H1 (cell line): ENCODE measurements around the gene ADAM19. TPM values are rescaled to one million over a fixed set of nuclear protein-coding genes. Genes with fewer than 3 reads are reported as not detected.

ENCODE experiments used
- CTCF ChIA-PET: fragments of 300-600 bp; sonication (Branson Sonifier 250); formaldehyde crosslinking; loops from one replicate; lab custom pipeline; 2021; ENCODE audit not compliant: partially characterized antibody; lab: Charles Lee
- POLR2A ChIA-PET: fragments of 300-600 bp; sonication (Branson Sonifier 250); formaldehyde crosslinking; loops from one replicate; lab custom pipeline; 2021; ENCODE audit warnings: inconsistent platforms; ENCODE audit not compliant: partially characterized antibody; lab: Charles Lee
- DNase-seq, 2 experiments: peaks; one replicate each; pipeline versions ENCODE4 v3.0.0 to v3.0.0-alpha.2; 2010 to 2022; ENCODE audit warnings: low spot score in 2 of 2, low read depth in 1 of 2, mixed read lengths in 1 of 2
- FAIRE-seq: peaks from 2 replicates; lab custom pipeline; 2011; peaks lifted over from hg19 to GRCh38; lab: Jason Lieb, UNC
- H2AFZ ChIP-seq: 2 replicates; pipeline ENCODE4 v1.8.1; 2012; ENCODE audit warnings: low read length, inconsistent platforms
- H2AK5ac ChIP-seq: 2 replicates; pipeline ENCODE4 v1.6.1; 2013; ENCODE audit warnings: low read depth, low read length
- H2BK120ac ChIP-seq: replicated peaks from 2 replicates; pipeline ENCODE3; 2013; ENCODE audit warnings: low read depth, low read length, inconsistent platforms
- H2BK12ac ChIP-seq: 2 replicates; pipeline ENCODE4 v1.6.1; 2013; ENCODE audit warnings: low read depth, low read length
- H2BK15ac ChIP-seq: 2 replicates; pipeline ENCODE4 v1.6.1; 2013; ENCODE audit warnings: low read length
- H2BK20ac ChIP-seq: 2 replicates; pipeline ENCODE4 v1.6.1; 2013; ENCODE audit warnings: low read length
- H2BK5ac ChIP-seq: 2 replicates; pipeline ENCODE4 v1.6.1; 2013; ENCODE audit warnings: low read depth, low read length
- H3K14ac ChIP-seq: 2 replicates; pipeline ENCODE4 v1.6.1; 2013; ENCODE audit warnings: inconsistent platforms; ENCODE audit not compliant: insufficient read length
- H3K18ac ChIP-seq: 2 replicates; pipeline ENCODE4 v1.6.1; 2013; ENCODE audit warnings: low read length; ENCODE audit errors: extremely low read depth
- H3K23ac ChIP-seq: 2 replicates; pipeline ENCODE4 v1.6.1; 2013; ENCODE audit warnings: inconsistent platforms; ENCODE audit not compliant: insufficient read length
- H3K23me2 ChIP-seq: 2 replicates; pipeline ENCODE4 v1.6.1; 2013; ENCODE audit warnings: low read depth, low read length
- H3K27ac ChIP-seq: 2 replicates; pipeline ENCODE4 v1.6.1; 2011; ENCODE audit warnings: low read depth, low read length, inconsistent platforms
- H3K27me3 ChIP-seq, 4 experiments: replicated peaks in 1 of 4; 1 replicate in 1 of 4; 2 replicates in 3 of 4; pipeline versions ENCODE4 v1.6.1 to v1.8.1; 2011 to 2013; ENCODE audit warnings: low read length in 3 of 4, mild to moderate bottlenecking in 3 of 4, inconsistent platforms in 2 of 4, mixed read lengths in 2 of 4, moderate library complexity in 1 of 4; ENCODE audit not compliant: control insufficient read depth in 3 of 4, insufficient read depth in 3 of 4; ENCODE audit errors: extremely low read depth in 1 of 4
- H3K36me3 ChIP-seq, 4 experiments: 2 replicates each; pipeline versions ENCODE4 v1.6.1 to v1.8.1; 2011 to 2013; ENCODE audit warnings: mild to moderate bottlenecking in 4 of 4, low read length in 3 of 4, moderate library complexity in 2 of 4, control low read depth in 1 of 4, inconsistent platforms in 1 of 4; ENCODE audit not compliant: insufficient read depth in 4 of 4, control insufficient read depth in 2 of 4
- H3K4ac ChIP-seq: replicated peaks from 2 replicates; pipeline ENCODE3; 2013; ENCODE audit warnings: low read length, low read depth, mixed read lengths, inconsistent platforms; ENCODE audit not compliant: insufficient read length
- H3K4me1 ChIP-seq, 4 experiments: replicated peaks in 1 of 4; 1 replicate in 1 of 4; 2 replicates in 3 of 4; pipeline versions ENCODE4 v1.6.1 to v1.8.1; 2011 to 2013; ENCODE audit warnings: low read length in 3 of 4, inconsistent platforms in 2 of 4, mixed read lengths in 1 of 4; ENCODE audit not compliant: insufficient read depth in 4 of 4, control insufficient read depth in 3 of 4
- H3K4me2 ChIP-seq, 2 experiments: 2 replicates each; pipeline versions ENCODE4 v1.6.1 to v1.8.1; 2011 to 2013; ENCODE audit warnings: low read depth in 2 of 2, low read length in 2 of 2, control low read depth in 1 of 2, inconsistent platforms in 1 of 2, mild to moderate bottlenecking in 1 of 2; ENCODE audit not compliant: insufficient read depth in 1 of 2
- H3K4me3 ChIP-seq, 4 experiments: fragments of 200-600, 300-600 bp in 1 of 4; sonication (generic), shearing (Covaris generic), sonication (Bioruptor Twin) in 1 of 4; 2 replicates each; pipeline versions ENCODE4 v1.5.1 to v1.8.1; 2011 to 2016; ENCODE audit warnings: low read length in 4 of 4, low read depth in 3 of 4, control low read depth in 2 of 4, inconsistent platforms in 2 of 4, mild to moderate bottlenecking in 2 of 4, mixed read lengths in 1 of 4, moderate library complexity in 1 of 4; ENCODE audit not compliant: insufficient read depth in 2 of 4; ENCODE audit errors: extremely low read depth in 1 of 4
- H3K56ac ChIP-seq: replicated peaks from 2 replicates; pipeline ENCODE3; 2013; ENCODE audit warnings: low read depth, mild to moderate bottlenecking, mixed read lengths, low read length, inconsistent platforms; ENCODE audit not compliant: insufficient read length
- H3K79me1 ChIP-seq: 2 replicates; pipeline ENCODE4 v1.6.1; 2013; ENCODE audit warnings: low read depth, low read length, control low read depth
- H3K79me2 ChIP-seq, 2 experiments: 2 replicates each; pipeline versions ENCODE4 v1.6.1 to v1.8.1; 2012 to 2013; ENCODE audit warnings: low read length in 2 of 2, mild to moderate bottlenecking in 2 of 2, inconsistent platforms in 1 of 2; ENCODE audit not compliant: insufficient read depth in 2 of 2, control insufficient read depth in 1 of 2
- H3K9ac ChIP-seq, 4 experiments: replicated peaks in 1 of 4; 1 replicate in 1 of 4; 2 replicates in 3 of 4; pipeline versions ENCODE4 v1.6.1 to v1.8.1; 2011 to 2013; ENCODE audit warnings: low read depth in 3 of 4, low read length in 3 of 4, control low read depth in 2 of 4, mild to moderate bottlenecking in 2 of 4, moderate library complexity in 2 of 4, inconsistent platforms in 1 of 4; ENCODE audit errors: extremely low read depth in 1 of 4
- H3K9me3 ChIP-seq, 2 experiments: 2 replicates each; pipeline versions ENCODE4 v1.6.1 to v1.8.1; 2012 to 2013; ENCODE audit warnings: mild to moderate bottlenecking in 2 of 2, moderate library complexity in 2 of 2, control low read depth in 1 of 2, inconsistent platforms in 1 of 2, low read depth in 1 of 2, low read length in 1 of 2, mixed read lengths in 1 of 2; ENCODE audit not compliant: insufficient read depth in 2 of 2
- H4K20me1 ChIP-seq, 2 experiments: replicated peaks in 1 of 2; 2 replicates each; pipeline versions ENCODE3 to v1.8.1; 2011 to 2013; ENCODE audit warnings: inconsistent platforms in 2 of 2, low read length in 2 of 2, mild to moderate bottlenecking in 1 of 2; ENCODE audit not compliant: insufficient read depth in 2 of 2, control insufficient read depth in 1 of 2
- H4K5ac ChIP-seq: 2 replicates; pipeline ENCODE4 v1.6.1; 2013; ENCODE audit warnings: low read length, low read depth, mixed read lengths, inconsistent platforms; ENCODE audit not compliant: insufficient read length
- H4K8ac ChIP-seq: 2 replicates; pipeline ENCODE4 v1.8.0; 2013; ENCODE audit warnings: mild to moderate bottlenecking, moderate library complexity, low read length, inconsistent platforms; ENCODE audit not compliant: insufficient read depth; ENCODE audit errors: extremely low read depth
- H4K91ac ChIP-seq: replicated peaks from 2 replicates; pipeline ENCODE3; 2013; ENCODE audit warnings: low read length, mixed read lengths, inconsistent platforms; ENCODE audit not compliant: insufficient read length
- ATF3 ChIP-seq: IDR thresholded peaks from 2 replicates; pipeline ENCODE4 v1.6.1; 2011; ENCODE audit warnings: low read depth, mild to moderate bottlenecking, low read length; ENCODE audit not compliant: insufficient read depth
- TAF7 ChIP-seq: optimal IDR thresholded peaks from 2 replicates; pipeline ENCODE3; 2011; ENCODE audit warnings: low read depth, mild to moderate bottlenecking, inconsistent platforms, low read length, moderate library complexity, borderline replicate concordance
- WGBS, 2 experiments: shearing (Covaris generic) in 1 of 2; methylation state at CpG; one replicate each; pipeline versions ENCODE4 v1.1.6 to v1.1.7; 2013 to 2015; ENCODE audit warnings: low lambda C conversion rate in 2 of 2, mixed read lengths in 2 of 2, inconsistent platforms in 1 of 2, low coverage in 1 of 2, missing lambda C conversion rate in 1 of 2; ENCODE audit not compliant: insufficient replicate concordance in 2 of 2, insufficient coverage in 1 of 2, insufficient read length in 1 of 2; ENCODE audit errors: extremely low coverage in 1 of 2, missing lambda C conversion rate in 1 of 2; 5-methylcytosine and 5-hydroxymethylcytosine counted together
- polyA plus RNA-seq, 7 experiments: library from polyadenylated mRNA; depleted of rRNA in 3 of 7; stranded (reverse) in 5 of 7; unstranded in 2 of 7; fragments of >200 nt in 5 of 7; fragments of 200-250 nt in 2 of 7; gene quantifications; 1 replicate in 5 of 7; 2 replicates in 1 of 7; 4 replicates in 1 of 7; pipeline versions ENCODE4 v1.2.1 to v1.2.3, GENCODE V29; 2011 to 2013; ENCODE audit warnings: missing spikeins in 2 of 7, mixed read lengths in 2 of 7
- total RNA-seq: library from RNA; stranded (reverse); fragmentation: NEBNext Ultra II Directional; extraction: Animal tissue kit (Norgen Biotek cat#: 25700); gene quantifications from 2 replicates; pipeline ENCODE4 v1.2.1, GENCODE V29; 2021

The ADAM19 gene
- total and polyA plus RNA-seq, 2 of the 8 experiments (the other 6 are each of a cell fraction or from before 2014, with no cell fraction given) = 6.5 to 22.7 TPM

- H3K79me2 ChIP-seq = no peaks in the 10 kb centered on the region
- TF ChIP-seq ATF3 (no peak), TAF7 (no peak)
- TF ChIP-seq, all 59 proteins: peak for 0
- no peak overlapping the region for H3K9ac ChIP-seq
- peaks cover 0 to 2% of the 10 kb centered on the region in 2 experiments for H4K20me1 ChIP-seq
- no peaks in the 10 kb centered on the region for H3K36me3 ChIP-seq
- H3K14ac ChIP-seq = no peak overlapping the region
- whole genome bisulfite sequencing, 2 experiments = 91% methylated on average over 6 of the region's 7 CpGs; no CpG with 5 or more reads in 1 of the 2 experiments
- no peak overlapping the region for H3K18ac ChIP-seq
- no peak overlapping the region for H2BK20ac ChIP-seq
- H2BK5ac ChIP-seq = no peak overlapping the region
- no peak for DNase-seq
- no peak overlapping the region for H3K4me3 ChIP-seq
- no peaks in the 10 kb centered on the region; the same call in 1 of the 2 replicates for H3K79me1 ChIP-seq
- no peak overlapping the region for H2BK12ac ChIP-seq
- no peak overlapping the region for H2AFZ ChIP-seq
- no peak overlapping the region for H4K5ac ChIP-seq
- no peaks in the 10 kb centered on the region for H3K23me2 ChIP-seq
- H2BK15ac ChIP-seq = no peak overlapping the region
- H3K4me1 ChIP-seq = no peaks in the 10 kb centered on the region
- no peak overlapping the region for H3K56ac ChIP-seq
- no peak overlapping the region for H2BK120ac ChIP-seq
- no peak overlapping the region for H3K23ac ChIP-seq
- no peak overlapping the region for H4K91ac ChIP-seq
- H3K9me3 ChIP-seq = 0 out of 4 replicates have a peak, but pooled peaks cover 0 to 2% of the 10 kb centered on the region in 2 experiments
- H3K27me3 ChIP-seq = no peaks in the 10 kb centered on the region
- FAIRE-seq = no peak
- no peak overlapping the region for H4K8ac ChIP-seq
- no peak overlapping the region for H2AK5ac ChIP-seq
- ChIA-PET POLR2A (no interaction called here), CTCF (interaction anchor here (0.9 to 8.5 kb wide), 14 partner anchors 11 to 324 kb away, joined by 3 to 112 read pairs (median 12); partner anchors contain the start of genes LSM11 and NIPAL4)
- H3K4me2 ChIP-seq = no peak overlapping the region
- H3K4ac ChIP-seq = no peak overlapping the region
- no peak overlapping the region for H3K27ac ChIP-seq
Measured at GRCh38 chr5:157473383-157474320, 101.9 kb downstream of the ADAM19 start.
